Stimulated activated CD8-positive, alpha-beta memory T cell treated with anti-CD3 and anti-CD28 coated beads, Interleukin-2, amount 100 ng/mL, for 1 hour (primary cell): ENCODE data around the gene CROCC2.

Experiments used
- DNase-seq, 2 donors: peaks; one replicate each; pipeline ENCODE4 v3.0.0-alpha.2; 2020; ENCODE audit warnings: low read depth in 2 of 2

Gene CROCC2

DNA sequence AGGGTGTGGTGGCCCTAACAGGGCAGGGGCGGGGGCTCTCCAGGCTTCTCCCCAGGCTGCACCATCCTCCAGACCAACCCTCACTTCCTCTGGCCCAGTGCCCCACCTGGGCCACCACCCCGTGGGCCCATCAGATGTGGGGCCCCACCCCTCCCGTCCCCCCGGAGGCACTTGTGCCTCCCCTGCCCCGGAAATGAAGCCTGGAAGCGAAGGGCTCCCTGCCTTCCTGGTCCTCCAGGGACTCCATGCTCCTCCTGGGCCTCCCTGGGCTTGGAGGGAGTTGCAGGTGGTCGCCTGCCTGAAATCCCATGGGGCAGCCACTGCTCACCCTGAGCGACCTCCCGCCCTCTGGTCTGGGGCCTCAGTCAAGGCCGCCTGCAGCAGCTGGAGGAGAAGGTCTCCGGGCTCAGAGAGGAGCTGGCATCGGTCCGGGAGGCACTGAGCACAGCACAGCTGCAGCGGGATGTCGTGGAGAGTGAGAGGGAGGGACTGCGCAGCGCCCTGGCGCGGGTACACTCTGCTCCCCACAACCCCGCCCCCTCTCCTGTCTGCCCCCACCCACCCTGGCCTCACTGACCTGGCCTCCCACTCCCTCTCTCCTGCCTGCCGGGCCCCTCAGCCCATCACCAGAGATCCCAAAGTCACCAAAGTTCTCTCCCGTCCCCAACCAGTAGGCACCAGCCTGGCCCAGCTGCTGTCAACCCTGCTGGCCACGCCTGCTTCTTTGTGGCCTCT, 28.0 kb downstream of the CROCC2 start:
- no peak for DNase-seq

GRCh38 chr2:240934701-240935102, 28.6 kb downstream of the CROCC2 start:
- DNase-seq = no peak

GRCh38 chr2:240935103-240935876, 29.2 kb downstream of the CROCC2 start:
- DNase-seq = no peak

DNA sequence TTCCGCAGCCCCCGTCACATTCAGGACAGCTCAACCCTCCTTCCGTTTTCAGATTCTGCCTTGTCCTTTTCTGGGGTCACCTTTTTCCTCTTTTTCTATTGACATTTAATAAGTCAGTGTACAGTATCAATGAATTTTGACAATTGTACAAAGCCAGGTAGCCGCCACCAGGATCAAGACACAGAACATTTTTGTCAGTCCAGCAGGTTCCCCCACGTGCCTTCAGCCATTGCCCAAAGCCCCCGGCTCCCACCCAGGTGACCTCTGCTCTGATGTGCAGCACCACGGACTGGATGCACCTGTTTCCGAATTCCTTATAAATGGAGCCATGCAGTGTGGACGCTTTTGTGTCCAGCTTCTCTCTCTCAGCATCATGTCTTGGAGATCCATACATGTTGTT, 30.0 kb downstream of the CROCC2 start:
- DNase-seq = no peak

DNA sequence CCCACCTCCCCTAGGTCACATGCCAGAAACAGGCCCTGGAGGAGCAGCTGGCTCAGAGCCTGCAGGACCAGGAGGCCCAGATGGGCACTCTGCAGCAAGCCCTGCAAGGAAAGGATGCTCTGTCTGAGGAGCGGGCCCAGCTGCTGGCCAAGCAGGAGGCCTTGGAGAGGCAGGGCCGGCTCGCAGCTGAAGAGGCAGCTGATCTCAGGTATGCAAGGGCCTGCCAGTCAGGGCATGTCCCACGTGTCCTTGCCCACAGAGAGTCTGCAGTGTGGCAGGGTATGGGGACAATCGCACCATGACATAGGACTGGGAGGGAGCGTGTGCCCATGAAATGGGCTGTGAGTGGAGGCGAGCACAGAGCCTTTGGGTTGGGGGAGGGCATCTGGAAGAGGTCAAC, 39.9 kb downstream of the CROCC2 start:
- no peak for DNase-seq

DNA sequence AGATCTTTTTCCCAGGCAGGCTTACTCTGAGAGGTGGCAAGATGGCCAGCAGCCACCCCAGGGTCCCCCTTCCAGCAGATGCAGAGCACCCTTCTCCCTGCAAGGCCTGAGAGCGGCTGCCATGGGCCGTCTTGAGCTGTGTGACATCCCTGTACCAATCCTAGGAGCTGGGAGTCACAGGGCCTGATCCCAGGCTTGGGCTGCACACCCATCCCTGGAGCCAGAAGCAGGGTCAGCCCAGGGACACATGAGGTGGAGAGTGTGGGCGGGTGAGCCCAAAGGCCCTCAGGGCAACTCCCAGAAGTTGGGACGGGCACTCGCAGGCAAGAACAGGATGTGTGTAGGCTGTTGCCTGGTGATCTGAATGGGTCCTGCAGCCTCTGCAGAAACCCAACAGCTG, 40.5 kb downstream of the CROCC2 start:
- no peak for DNase-seq

GRCh38 chr2:240947176-240947575, 41.0 kb downstream of the CROCC2 start:
- no peak for DNase-seq

- no peak for DNase-seq
Observed at GRCh38 chr2:240947607-240948006, 41.5 kb downstream of the CROCC2 start.

DNA sequence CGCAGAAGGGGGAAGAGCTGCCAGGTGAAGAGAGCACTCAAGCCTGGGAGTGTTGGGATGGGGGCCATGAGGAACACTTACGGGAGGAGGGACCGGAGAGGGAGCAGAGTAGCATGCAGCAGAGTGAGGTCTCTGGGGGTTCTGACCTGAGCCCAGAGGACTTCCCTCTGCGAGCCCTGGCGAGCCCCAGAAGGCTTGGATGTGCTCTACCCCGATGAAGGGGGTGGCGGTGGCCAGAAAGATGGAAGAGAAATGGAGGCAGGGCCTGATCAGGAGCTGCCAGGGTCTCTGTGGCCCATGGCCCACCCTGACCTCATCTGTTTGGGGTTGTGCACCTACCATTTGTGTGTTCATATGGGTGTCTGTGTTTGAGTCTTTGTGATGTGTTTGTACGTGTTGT, 42.0 kb downstream of the CROCC2 start:
- no peak for DNase-seq

GRCh38 chr2:240948905-240949790, 43.0 kb downstream of the CROCC2 start:
- no peak for DNase-seq

DNA sequence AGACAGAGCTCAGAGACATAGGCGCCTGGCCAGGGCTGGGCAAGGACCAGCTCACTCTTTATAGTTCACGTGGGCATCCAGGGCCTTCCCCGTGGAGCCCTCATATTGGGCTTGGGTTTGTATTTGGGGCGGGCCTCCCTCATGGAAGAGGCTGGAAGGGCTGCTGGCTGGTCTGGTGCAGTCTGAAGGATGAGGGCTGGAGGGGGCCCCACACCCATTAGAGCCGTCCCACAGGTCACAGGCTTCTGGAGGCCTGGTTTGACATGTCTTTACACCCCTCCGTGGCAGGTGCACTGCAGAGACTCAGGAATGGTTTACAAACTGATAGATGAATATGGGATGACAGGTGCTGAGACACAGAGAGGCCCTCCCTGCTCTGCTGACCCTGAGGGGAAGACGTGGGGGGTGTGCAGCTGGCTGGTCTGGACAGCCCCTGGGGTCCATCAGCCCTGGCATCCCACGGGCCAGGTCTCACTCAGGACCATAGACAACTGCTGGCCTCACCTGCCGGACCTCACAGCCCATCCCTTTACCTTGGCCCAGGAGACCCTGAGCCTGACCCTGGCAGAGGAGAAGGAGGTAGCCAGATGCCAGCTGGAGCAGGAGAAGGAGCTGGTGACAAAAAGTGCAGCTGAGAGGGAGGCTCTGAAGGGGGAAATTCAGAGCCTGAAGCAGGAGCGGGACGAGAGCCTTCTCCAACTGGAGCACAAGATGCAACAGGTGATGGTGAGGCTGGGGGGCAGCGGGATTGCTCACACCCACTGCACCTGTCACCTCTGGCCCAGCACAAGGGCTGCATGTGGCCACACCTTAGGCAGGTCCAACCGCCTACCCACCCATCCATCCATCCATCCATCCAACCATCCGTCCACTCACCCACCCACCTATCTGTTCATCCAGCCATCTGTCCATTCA, 43.9 kb downstream of the CROCC2 start:
- DNase-seq = no peak

DNA sequence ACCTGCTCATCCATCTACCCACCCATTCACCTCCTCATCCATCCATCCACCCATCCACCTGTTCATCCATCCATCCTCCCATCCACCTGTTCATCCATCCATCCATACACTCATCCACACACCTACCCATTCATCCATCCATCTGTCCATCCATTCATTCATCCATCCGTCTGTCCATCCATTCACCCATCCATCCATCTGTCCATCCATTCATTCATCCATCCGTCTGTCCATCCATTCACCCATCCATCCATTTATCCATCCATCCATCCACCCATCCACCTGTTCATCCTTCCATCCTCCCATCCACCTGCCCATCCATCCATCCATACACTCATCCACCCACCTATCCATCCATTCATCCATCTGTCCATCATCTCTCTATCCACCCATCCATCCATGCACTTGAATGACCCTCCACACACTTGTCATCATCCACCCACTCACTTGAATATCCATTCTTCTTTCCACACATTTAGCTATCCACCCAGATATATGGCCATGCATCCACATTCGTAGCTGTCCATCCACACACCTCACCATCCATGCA, 45.0 kb downstream of the CROCC2 start:
- DNase-seq = no peak

- no peak for DNase-seq
Observed at GRCh38 chr2:240952496-240953246, 46.5 kb downstream of the CROCC2 start.

GRCh38 chr2:240953426-240954410, 47.6 kb downstream of the CROCC2 start:
- DNase-seq = no peak

DNA sequence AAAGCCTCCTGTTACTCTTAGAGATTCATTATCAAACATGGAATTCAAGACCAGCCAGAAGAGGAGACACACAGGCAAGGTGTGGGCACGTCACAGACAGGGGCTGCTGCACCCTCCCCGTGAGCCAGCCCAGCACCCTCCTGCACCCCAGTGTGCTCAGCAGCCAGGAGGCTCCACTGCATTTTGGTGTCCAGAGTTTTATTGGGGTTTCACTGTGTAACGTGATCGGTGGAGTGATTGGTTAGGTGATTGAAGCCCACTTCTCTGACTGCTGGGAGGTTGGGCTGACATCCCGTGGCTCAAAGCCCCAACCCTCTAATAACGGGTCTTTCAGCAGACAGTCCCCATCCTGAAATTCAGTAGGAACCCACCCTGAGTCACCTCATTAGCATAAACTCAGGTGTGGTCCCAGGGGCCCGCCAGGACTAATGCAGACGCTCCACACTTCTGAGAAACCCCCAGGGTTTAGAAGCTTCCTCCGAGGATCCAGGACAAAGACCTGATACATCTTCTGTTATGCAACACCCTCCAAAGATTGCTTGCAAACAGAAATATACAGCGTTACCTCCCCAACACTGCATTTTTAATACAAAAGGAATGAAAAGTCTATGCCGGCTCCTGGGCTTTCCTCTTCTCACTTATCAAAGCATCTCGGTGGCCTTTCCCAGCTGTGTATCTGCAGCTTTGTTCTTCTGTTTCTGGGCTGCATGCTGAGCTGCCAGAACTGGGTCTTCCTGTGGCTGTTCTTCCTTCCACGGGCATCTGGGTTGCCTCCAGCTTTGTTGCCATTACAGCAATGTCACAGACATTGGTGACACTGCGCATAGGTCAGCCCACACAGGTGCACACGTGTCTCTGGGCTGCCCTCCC, 48.5 kb downstream of the CROCC2 start:
- DNase-seq = no peak

DNA sequence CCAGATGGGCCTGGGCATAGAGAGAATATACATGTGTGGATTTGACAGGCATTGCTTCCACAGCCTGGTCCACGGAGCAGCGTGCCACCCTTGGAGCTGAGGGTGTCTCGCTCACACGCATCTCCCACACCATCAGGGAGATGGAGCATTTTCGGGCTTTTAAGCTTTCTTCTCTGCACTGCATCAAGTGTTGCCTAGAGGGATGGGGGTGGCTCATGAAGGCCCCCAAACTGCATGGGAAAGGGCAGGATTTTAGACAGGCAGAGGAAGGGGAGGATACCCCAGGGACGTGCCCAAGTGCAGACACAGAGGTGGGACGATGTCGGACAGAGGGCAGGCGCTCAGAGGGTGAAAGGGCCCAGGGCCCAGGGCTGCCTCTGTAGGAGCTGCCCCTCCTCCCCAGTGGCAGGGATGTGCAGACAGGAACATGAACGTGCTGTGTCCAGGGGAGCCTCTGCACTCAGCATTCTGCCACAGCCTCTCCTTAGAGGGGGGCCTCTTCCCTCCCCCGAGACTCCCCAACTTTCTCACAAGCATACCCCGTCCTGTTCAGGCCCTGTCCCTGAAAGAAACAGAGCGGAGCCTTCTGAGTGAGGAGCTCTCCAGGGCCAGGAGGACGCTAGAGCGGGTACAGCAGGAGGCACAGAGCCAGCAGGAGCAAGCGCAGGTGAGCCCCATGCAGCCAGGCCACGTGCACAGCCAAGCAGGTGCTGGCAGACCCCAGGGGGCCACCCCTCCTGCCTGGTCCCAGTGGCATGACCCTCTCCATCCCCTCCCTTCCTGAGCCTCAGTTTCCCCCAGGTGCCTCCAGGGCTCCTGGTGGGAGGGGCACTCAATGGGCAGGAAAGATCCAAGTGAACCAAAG, 49.4 kb downstream of the CROCC2 start:
- no peak for DNase-seq
